Heart left ventricle (tissue), 13 donors: Measurements from ENCODE around the gene CALML6.

ENCODE experiments used
- POLR2A ChIP-seq, 2 donors: fragments of 450-650 bp; IDR thresholded peaks; one replicate each; pipeline ENCODE4 v1.6.1; 2017; ENCODE audit warnings: antibody characterized with exemption in 2 of 2, mild to moderate bottlenecking in 2 of 2, moderate library complexity in 2 of 2
- TF ChIP-seq, protein P1 (sequence below), 12 donors: fragments of 200-600 bp; sonication (generic) in 4 of 12; IDR thresholded peaks; one replicate each; pipeline versions ENCODE4 v1.5.0 to v1.8.0; 2018 to 2022; ENCODE audit warnings: antibody characterized with exemption in 12 of 12, mild to moderate bottlenecking in 5 of 12
- donor health status: ischemic (EF 13 %, LVEDD 7.1; RV severe dilation, severe dysfunction).
- donor health status: DM: no; HTN: yes; CAD: no.
- donor health status: DM: no; HTN: no; CAD: no.
- donor health status: ischemic (EF 25% LVEDD 6.9; RV normal size, moderate dysfunction).
- donor health status: ischemic (EF 25% LVEDD 5.7; RV mildly dilated, moderate dysfunction).
- donor health status: ischemic (EF 35%, LVEDD 5.7; RV mildly dilated, moderate dysfunction).
- donor health status: nonischemic (EF 11% LVEDD 7.7; RV severe dilation, severe dysfunction).
- donor health status: DM: yes; HTN: yes; CAD: no.
- donor health status: PGD.
- donor health status: ischemic (EF 29% LVEDD 5.4; RV normal size, mild dysfunction).
- donor health status: nonischemic (EF 23%, LVEDD 6.1; RV moderate dilation, normal function).

DNA sequence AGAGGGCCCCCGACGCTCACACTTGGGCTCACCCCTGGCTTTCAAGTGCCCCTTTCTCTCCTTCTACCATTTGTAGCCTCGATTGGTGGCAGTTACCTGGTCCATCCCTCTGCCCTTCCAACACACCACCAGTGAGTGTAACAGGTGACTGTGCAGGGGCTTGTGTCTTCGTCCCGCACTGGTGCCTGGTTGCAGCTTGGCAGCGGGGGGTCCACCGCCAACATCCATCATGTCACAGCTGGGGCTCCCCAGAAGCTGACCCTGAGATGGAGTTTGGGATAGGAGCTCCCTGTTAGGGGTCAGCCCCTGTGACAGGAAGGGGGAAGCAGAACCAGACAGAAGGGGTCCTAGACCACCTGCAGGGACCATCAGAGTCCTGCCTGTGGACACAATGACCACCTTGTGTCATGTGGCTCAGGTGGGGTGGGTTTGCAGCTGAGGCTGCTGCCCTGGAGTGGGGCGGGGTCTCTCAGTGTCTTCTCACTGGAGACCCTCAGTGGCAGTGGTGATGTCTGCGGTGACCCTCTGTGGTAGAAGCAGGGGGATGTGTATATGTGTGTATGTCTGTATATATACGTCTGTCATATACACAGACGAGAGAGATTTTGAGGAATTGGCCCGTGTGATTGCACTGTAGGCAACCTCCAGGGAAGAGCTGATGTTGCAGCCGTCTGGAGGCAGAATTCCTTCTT lies 3.6 kb upstream of the CALML6 start:
- TF ChIP-seq POLR2A (IDR thresholded peaks at IDR 0.05): no peak
- TF ChIP-seq, protein P1, sequence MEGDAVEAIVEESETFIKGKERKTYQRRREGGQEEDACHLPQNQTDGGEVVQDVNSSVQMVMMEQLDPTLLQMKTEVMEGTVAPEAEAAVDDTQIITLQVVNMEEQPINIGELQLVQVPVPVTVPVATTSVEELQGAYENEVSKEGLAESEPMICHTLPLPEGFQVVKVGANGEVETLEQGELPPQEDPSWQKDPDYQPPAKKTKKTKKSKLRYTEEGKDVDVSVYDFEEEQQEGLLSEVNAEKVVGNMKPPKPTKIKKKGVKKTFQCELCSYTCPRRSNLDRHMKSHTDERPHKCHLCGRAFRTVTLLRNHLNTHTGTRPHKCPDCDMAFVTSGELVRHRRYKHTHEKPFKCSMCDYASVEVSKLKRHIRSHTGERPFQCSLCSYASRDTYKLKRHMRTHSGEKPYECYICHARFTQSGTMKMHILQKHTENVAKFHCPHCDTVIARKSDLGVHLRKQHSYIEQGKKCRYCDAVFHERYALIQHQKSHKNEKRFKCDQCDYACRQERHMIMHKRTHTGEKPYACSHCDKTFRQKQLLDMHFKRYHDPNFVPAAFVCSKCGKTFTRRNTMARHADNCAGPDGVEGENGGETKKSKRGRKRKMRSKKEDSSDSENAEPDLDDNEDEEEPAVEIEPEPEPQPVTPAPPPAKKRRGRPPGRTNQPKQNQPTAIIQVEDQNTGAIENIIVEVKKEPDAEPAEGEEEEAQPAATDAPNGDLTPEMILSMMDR (IDR thresholded peaks at IDR 0.05): no peak
